ENCODE measurements around the gene CNOT11.
"Not testable (repeated sequence)": the region's sequence is repeated elsewhere in the genome, so short reads cannot be mapped to it uniquely, and the experiment has no call there.

The CNOT11 gene

GRCh38 chr2:101248756-101249155 is 3.9 kb upstream of the CNOT11 start:
- not testable (repeated sequence) for DNase-seq

DNA sequence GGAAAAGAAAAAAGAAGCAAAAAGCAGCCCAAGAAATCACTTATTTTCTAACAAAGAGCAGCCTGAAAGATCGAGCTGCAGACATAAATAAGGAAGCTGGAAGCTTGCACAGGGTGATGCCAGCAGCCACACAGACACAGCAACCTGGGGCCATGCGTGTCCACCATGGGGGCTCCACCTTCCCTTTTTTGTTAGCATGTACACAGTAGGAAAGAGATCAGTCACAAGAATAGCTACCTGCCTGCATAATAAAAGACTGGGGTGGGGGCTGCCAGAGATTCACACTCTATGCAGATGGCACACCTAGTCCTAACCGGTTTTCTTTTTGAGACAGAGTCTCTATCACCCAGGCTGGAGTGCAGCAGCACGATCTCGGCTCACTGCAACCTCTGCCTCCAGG is 2.9 kb upstream of the CNOT11 start:
- DNase-seq: no peak

DNA sequence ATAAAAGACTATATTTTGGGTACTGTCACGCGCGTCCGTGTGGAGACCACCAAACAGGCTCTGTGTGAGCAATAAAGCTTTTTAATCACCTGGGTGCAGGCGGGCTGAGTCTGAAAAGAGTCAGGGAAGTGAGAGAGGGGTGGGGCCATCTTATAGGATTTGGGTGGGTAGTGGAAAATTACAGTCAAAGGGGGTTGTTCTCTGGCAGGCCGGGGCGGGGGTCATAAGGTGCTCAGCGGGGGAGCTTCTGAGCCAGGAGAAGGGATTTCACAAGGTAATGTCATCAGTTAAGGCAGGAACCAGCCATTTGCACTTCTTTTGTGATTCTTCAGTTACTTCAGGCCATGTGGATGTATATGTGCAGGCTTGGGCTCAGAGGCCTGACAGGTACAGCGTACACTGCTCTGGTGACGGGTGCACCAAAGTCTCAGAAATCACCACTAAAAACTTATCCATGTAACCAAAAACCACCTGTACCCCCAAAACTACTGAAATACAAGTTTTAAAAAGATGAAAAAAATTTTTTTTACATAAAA is 1.4 kb upstream of the CNOT11 start:
- DNase-seq: not testable (repeated sequence)

- peak; percentile 80 for DNase-seq
Observed at GRCh38 chr2:101251844-101252407, 760 bp upstream of the CNOT11 start.

- peak; percentile 54 for DNase-seq
Observed at GRCh38 chr2:101253013-101253702, 472 bp downstream of the CNOT11 start.

DNA sequence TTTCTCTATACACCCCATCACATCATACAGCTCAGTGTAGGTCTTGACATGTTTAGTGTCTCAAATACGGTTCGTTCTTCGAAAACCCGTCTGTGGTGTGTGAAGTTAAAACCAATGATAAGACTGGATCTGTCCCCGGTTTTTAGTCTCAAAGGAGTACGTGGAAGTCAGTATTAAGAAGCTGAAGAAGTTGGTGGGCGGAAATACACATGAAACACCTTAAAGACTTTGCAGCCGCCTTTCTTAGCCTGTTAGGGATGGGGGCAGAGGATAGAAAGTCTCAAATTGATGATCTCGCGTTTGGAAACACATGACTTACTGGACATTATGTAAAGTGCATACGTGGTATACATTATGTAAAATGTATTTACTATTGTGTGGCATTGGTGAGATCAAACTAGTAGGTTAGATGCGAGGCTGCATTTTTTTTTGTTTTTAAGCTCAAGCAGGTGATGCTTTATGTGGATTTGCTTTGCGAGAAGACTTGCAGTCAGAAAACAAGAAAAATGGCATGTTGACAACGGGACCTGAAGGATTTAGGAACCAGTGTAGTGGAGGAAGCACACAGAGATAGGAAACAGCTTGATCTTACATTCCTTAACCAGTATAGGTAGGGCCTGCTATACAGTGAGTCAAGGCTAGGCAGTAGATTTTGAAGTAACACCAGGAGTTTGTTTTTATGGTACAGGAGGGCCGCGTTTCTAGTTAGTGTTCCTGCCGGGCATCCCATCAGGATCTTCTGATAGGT is 1.2 kb downstream of the CNOT11 start:
- no peak for DNase-seq

DNA sequence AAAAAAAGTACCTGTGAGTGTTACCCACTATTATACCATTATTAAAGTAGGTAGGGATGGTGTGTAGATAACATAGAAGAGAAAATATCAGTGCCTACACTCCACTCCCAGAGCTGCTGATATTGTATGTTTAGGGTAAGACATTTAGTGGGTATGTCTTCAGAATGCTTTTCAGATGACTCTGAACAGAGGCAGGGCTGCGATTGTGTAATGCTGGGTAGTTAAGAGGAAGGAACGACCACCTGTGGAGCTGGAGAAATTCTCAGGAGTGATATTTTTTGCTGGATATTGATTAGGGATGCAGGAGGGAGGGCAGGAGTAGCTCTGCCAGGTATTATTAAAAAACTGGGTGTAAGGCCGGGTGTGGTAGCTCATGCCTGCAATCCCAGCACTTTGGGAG is 2.8 kb downstream of the CNOT11 start:
- DNase-seq: no peak

GRCh38 chr2:101256316-101256715 is 3.6 kb downstream of the CNOT11 start:
- DNase-seq: no peak

- no peak for DNase-seq
Observed at GRCh38 chr2:101258804-101259203, 6.1 kb downstream of the CNOT11 start.

DNA sequence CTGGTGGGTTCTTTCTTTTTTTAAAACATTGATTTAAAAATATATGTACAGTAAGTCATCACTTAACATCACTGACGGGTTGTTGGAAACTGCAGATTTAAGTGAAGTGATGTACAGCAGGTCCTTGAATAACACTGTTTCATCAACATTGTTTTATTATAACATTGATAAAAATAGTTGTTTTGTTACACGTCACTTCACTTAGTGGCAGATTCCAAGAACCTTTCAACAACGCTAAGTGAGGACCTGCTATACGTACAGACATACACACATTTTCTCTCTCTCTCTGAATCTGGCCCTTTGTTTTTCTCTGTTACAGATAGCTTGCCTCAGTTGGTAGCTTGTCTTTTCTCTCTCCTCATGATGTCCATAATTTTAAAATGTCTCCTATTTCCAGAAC is 9.5 kb downstream of the CNOT11 start:
- DNase-seq: no peak

DNA sequence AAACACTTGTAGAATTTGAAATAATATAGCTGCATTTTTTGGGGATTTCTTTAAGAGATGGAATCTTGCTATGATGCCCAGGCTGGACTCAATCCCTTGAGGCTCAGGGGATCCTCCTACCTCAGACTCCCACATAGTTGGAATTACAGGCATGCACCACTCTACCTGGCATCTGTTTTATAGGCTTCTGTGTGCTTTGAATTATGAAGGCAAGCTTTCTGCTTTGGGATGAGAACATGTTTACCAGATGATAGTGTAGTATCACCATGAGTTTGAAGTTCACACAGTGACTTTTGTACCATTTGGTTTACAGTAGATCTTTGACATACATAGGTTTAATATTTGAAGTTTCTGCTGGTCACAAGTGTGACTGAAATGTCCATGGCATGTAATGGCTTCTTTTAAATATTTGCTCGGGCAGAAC is 10.7 kb downstream of the CNOT11 start:
- DNase-seq: no peak

DNA sequence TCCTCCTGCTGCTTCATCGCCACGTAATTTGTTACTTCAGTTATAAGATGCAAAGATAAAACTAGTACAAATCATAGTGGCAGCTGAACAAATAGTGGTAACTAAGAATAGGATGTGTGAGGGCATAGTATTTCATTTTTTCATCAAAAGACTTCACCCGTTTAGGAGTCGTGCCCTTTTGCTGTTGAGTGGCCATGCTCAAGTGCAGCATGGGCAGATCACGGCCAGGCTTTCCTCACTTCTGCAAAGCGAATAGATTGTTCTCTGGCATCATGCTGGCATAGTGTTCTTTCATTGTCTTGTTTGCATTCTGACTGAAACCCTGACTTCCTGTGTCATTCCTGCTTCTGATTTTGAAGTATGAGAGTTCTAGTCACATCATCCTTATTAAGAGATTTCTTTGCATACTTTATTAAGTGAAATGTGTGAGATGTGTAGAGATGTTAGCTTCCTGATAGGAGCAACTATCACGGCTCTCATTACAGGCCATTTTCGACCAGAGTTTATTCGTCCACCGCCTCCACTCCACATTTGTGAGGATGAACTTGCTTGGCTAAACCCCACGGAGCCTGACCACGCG is 11.8 kb downstream of the CNOT11 start:
- no peak for DNase-seq

- no peak for DNase-seq
Observed at GRCh38 chr2:101265893-101266499, 13.3 kb downstream of the CNOT11 start.

DNA sequence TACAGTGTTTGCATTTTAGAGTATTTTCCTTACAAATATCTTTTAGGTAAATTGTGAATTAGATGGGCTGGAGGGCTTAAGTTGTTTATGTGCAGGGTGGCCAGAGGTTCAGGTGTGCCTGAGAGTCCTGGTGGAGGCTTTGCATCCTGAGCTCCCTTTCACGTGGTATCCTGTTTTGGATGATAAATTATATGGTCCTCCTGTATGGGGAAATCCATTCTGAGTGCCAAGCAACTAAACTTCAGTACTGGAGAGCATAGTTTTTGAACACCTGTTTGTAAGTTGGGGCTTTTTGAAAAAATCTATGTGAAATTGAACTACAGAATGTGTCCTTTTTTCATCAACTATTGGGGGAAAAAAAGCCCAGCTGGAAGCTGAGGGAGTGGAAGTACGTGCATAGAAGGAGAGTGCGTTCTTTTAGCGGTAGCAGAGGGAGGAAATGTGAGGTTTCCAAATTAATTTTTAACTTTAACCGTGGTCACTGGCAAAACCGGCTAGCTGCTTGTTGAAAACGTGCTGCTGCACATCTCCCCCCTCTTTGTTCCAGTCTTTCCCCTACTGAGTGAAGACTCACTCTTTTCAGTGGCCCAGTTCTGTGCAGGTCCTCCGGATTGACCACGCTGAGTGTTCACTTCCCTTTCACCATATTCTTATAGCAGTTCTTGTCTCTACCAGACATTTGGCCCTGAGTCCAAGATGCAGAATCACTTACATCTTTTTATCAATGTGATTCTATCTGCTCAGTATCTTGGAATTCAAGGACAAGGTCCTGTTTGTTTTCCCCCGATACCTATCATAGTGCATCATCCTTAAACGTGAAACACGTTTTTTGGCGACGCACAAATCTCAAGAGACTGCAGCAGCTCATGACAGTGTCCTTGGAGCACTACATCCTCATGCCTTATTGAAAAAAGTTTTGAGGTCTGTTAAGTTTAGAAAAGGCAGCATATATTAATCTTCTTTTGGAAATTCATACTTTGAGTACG is 15.3 kb downstream of the CNOT11 start:
- no peak for DNase-seq

- no peak for DNase-seq
Observed at GRCh38 chr2:101270700-101271259, 18.1 kb downstream of the CNOT11 start.

DNA sequence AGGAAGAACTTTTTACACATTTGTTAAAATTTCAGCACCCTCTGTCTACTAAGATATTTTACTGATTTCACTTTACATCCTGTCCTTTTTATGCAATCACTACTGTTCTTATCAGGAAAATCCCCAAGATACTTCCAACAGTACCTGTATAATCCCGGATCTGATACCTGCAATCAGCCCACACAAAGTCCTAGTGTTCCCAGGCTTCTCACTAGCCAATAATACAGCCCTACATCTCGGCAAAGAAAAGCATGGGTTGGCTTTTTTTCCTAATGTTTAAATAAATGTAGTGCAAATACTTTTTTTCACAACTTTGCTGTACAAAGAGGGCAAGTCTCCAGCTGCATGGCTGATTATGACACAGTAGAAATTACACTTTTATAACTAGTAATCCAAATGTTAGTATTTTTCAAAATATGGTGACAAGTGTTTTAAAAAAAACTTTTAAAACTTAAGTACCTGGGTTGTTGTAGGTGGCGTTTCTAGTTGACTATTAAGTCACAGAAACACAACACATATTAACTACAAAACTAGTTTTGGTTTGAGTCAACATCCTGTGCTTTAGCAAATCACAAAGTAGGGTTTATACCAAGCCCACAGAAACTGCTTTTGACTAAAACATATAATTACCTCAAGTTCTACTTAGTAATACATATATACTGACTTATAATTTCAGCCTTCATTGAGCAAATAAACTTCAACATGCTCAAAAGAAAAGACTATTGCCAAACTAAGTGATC is 19.5 kb downstream of the CNOT11 start:
- DNase-seq: no peak

- DNase-seq: no peak
Observed at GRCh38 chr2:101273056-101273455, 20.4 kb downstream of the CNOT11 start.

- no peak for DNase-seq
Observed at GRCh38 chr2:101274142-101274541, 21.5 kb downstream of the CNOT11 start.

DNA sequence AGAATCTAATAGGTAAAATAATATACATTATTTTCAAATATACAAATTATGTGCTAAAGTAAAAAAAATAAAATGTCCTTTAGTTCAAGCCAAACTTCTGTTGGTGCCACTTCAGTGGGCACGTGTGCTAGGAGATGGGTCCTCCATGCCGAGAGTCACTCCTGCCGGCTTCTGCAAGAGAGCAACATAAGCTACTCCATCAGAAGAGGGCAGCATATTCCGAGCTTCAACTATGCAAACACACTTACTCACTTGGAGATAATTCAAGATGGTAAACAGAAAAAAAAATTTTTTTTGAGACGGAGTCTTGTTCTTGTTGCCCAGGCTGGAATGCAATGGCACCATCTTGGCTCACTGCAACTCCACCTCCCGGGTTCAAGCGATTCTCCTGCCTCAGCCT is 24.4 kb downstream of the CNOT11 start:
- DNase-seq: no peak

GRCh38 chr2:101278925-101279324 is 26.2 kb downstream of the CNOT11 start:
- DNase-seq: no peak

DNA sequence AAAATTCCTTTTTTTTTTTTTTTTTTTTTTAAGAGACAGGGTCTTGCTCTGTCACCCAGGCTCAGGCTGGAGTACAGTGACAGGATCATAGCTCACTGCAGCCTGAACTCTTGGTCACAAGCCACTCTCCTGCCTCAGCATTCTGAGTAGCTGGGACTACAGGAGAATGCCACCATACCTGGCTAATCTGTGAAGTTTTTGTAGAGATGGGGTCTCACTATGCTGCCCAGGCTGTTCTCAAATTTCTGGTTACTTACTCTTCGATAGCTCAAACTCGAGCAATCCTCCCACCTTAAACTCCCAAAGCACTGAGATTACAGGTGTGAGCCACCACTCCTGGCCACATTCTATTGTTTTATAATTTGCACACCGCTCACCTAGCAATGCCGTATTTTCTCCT is 28.8 kb downstream of the CNOT11 start:
- no peak for DNase-seq
